ENCODE results near the gene ADGRL3.

ADGRL3 gene

DNA sequence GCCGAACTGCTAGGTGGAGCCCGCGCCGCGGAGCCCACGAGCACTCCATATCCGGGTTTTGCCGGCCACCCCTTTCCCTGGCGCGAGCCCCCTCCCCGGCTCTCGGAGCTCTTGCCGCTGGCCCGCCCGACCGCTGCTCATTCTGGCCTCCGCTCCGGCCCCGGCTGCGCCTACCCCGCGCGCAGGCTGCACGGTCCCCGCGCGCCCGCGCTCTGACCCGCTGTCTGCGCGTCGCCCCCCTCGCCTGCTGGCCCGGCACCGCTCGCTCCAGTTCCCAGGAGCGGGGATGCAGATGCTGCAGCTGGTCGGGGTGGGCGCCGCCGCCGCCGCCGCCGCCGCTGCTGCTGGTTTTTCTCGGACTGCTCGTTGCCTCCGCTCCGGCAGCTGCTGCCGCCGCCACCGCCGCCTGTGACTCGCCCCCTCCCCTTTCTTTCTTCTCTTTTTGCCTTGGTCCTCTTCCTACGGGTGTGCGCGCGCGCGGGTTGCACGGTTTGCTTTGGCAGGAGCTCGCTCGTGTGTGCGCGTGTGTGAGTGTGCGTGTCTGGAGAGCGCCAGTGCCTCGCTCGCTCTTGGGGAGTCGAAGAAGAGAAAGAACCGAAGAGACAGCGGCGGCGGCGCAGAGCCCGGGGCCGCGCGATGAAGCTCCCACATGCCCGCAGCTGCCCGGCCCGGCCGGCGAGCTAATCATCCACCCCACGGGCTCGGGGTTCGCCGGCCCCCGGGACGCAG, at the start of gene ADGRL3:
Gene ADGRL3 (plus strand): TSS at position 140 of the 729 bp plus-strand sequence.
- ATAC-seq = no peak
- DNase-seq (ENCODE audit: low spot score in 2 of 2) = no peak
- H3K4me3 Mint-ChIP-seq = no peak within 1 kb of the TSS

DNA sequence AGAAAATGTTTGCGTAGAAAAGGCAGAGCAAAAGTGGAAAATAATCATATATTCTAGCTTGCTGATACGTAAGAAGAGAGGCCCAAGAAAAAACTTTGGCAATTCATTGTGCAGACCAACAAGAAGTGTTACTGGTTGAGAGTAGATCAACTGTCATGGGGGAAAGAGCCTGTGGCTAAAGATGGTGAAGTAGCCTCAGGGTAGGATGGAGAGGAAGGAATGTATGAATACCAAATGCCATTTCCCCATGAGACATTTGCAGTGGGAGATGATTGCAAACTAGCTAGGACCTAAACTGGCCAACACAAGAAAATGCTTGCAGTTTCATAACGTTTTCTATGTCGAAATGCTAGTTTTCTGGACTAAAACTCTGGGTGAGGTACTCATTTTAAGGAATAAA, 47.7 kb upstream of the ADGRL3 start:
- H3K4me1 Mint-ChIP-seq = no peaks in the 10 kb centered on the region
- no peak overlapping the region for H3K27ac Mint-ChIP-seq
- no peaks in the 10 kb centered on the region for H3K36me3 Mint-ChIP-seq
- peaks cover 16% of the 10 kb centered on the region for H3K9me3 Mint-ChIP-seq
- H3K4me3 Mint-ChIP-seq = no peak overlapping the region
- no peak for ATAC-seq
- no peak for DNase-seq (ENCODE audit: low spot score in 2 of 2)

More for the DNA sequence above, at the start of gene ADGRL3:
- H3K36me3 Mint-ChIP-seq = no peaks in the 10 kb centered on the region
- no peaks in the 10 kb centered on the region for H3K4me1 Mint-ChIP-seq
- peaks cover 4% of the 10 kb centered on the region for H3K9me3 Mint-ChIP-seq
- no peak within 1 kb of the TSS for H3K27ac Mint-ChIP-seq

DNA sequence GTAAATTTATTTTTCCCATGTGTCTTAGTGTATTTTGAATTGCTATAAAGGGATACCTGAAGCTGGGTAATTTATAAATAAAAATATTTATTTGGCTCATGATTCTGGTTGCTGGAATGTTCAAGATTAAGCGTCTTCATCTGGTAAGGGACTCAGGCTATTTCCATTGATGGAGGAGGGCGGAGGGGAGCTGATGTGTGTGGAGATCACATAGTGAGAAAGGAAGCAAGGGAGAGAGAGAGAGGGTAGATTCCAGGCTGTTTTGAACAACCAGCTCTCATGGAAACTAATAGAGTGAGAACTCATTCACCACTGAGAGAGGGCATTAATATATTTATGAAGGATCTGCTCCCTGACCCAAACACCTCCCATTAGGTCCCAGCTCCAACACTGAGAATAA, 39.6 kb upstream of the ADGRL3 start:
- no peak for DNase-seq (ENCODE audit: low spot score in 2 of 2)
- Mint-ChIP-seq H3K36me3 (no peaks in the 10 kb centered on the region), H3K9me3 (peaks cover 9% of the 10 kb centered on the region), H3K4me3 (no peak overlapping the region), H3K4me1 (no peaks in the 10 kb centered on the region), H3K27ac (no peak overlapping the region)
- no peak for ATAC-seq

DNA sequence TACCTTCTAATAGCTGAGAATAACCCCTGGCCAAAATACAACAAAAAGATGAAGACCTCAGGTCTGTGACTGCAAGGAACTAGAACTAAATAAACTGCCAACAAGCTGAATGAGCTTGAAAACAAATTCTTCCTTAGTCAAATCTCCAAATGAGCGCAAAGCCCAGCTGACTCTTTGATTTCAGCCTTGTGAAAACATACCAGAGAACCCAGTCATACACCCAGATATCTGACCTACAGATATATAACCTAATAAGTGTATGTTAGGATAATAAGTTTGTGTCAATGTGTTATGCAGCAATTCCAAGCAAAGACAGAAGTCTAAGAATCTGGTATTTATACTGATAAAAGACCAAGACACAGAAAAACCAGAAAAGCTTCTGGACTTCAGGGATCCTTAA, 38.0 kb upstream of the ADGRL3 start:
- Mint-ChIP-seq H3K4me3 (no peak overlapping the region), H3K27ac (no peak overlapping the region), H3K9me3 (peaks cover 7% of the 10 kb centered on the region), H3K4me1 (no peaks in the 10 kb centered on the region), H3K36me3 (no peaks in the 10 kb centered on the region)
- ATAC-seq = no peak
- no peak for DNase-seq (ENCODE audit: low spot score in 2 of 2)

DNA sequence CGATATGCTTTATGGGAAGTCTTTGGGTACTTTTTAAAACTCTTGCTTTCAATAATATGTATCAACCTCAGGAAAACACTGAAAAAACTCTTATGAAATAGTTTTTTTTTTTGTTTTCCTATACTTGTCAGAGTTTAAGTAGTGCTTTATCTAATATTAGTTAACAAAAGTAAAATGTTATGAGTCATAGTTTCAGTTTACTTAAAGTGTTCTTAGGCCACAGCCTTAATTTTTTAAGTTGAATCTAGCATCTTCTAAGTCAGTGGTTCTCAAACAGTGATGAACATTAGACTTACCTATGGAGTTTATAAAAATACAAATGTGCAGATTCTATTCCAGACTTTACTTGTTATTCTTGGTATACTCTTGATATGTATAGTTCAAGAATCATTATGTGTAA, 26.3 kb upstream of the ADGRL3 start:
- Mint-ChIP-seq H3K9me3 (peaks cover 17% of the 10 kb centered on the region), H3K27ac (no peak overlapping the region), H3K4me1 (no peaks in the 10 kb centered on the region), H3K4me3 (no peak overlapping the region), H3K36me3 (no peaks in the 10 kb centered on the region)
- ATAC-seq = no peak
- DNase-seq (ENCODE audit: low spot score in 2 of 2) = no peak

DNA sequence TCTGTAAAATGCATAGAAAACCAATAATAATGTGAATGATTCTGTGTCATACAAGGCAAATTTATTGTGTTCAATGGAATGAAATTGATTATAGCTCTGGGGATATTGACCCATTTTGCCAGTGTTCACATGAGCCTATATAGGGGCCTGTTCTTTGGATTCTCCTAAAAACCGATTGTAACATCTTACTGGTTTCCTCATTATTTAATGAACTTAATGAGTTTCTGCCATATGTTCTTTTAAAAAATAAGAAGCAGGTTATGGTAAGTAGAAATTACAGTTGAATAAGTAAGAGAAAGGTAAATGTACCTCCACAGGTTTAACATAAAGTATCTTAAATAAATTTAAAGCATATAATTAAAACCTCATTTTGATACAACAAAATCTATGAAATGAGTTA, 24.6 kb upstream of the ADGRL3 start:
- ATAC-seq (no peak), DNase-seq (ENCODE audit: low spot score in 2 of 2) (no peak)
- no peaks in the 10 kb centered on the region for H3K4me1 Mint-ChIP-seq
- peaks cover 16% of the 10 kb centered on the region for H3K9me3 Mint-ChIP-seq
- no peak overlapping the region for H3K27ac Mint-ChIP-seq
- no peak overlapping the region for H3K4me3 Mint-ChIP-seq
- H3K36me3 Mint-ChIP-seq = no peaks in the 10 kb centered on the region

DNA sequence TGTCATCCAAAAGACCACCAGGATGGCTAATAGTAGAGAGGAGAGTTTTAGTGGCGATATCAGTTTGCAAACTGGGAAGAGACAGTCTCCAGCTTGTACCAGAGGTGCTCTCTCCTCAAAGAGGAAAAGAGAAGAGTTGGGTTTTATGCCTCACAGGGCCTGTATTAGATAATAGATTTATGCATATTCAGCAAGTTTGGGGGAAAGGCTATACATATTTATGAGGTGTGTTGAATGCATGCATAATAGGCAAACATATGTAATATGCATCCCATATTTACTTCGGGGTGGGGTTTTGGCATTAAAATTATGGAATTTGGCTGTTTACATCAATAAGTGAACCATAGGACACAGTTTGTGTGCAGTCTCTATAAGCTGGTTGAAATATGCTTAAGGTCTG, 22.8 kb upstream of the ADGRL3 start:
- DNase-seq (ENCODE audit: low spot score in 2 of 2) (no peak), ATAC-seq (no peak)
- Mint-ChIP-seq H3K4me3 (no peak overlapping the region), H3K27ac (no peak overlapping the region), H3K9me3 (peaks cover 14% of the 10 kb centered on the region), H3K4me1 (no peaks in the 10 kb centered on the region), H3K36me3 (no peaks in the 10 kb centered on the region)

DNA sequence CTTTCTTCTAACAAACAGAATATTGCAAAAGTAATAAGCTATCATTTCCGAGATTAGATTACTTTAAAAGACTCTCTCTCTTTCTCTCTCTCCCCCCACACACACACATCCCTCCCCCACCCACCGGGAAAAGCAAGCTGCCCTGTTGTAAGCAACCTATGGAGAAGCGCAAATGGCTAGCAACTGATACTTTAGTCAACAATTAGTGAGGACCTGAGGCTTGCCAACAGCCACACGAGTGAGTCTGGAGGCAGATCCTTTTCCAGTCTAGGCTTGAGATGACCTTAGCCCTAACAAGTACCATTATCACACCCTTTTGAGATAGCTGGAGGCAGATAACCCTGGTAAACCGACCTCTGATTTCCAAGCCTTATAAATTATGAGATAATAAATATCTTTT, 19.7 kb upstream of the ADGRL3 start:
- Mint-ChIP-seq H3K36me3 (no peaks in the 10 kb centered on the region), H3K4me3 (no peak overlapping the region), H3K9me3 (peaks cover 16% of the 10 kb centered on the region), H3K4me1 (no peaks in the 10 kb centered on the region), H3K27ac (no peak overlapping the region)
- DNase-seq (ENCODE audit: low spot score in 2 of 2) (no peak), ATAC-seq (no peak)

DNA sequence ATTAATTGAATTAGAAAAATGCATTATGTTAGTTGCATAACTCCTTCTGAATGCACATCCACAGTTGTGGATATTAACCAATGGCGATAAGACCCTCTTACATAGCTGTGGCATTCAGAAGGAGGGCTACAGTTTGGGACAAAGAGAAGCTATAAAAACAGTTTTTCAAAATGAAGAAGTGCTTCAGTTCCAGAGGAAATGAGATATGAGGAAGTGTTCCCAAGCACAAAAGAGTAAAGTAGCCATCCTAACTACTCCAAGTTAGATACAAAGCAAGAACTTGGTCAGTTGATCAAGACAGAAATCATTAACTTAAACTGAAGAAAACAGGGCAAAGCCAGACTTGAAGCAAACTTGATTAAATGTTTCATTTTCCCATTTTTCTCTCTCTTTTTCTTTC, 17.2 kb upstream of the ADGRL3 start:
- Mint-ChIP-seq H3K27ac (no peak overlapping the region), H3K36me3 (no peaks in the 10 kb centered on the region), H3K4me1 (no peaks in the 10 kb centered on the region), H3K4me3 (no peak overlapping the region), H3K9me3 (peaks cover 10% of the 10 kb centered on the region)
- no peak for DNase-seq (ENCODE audit: low spot score in 2 of 2)
- no peak for ATAC-seq

DNA sequence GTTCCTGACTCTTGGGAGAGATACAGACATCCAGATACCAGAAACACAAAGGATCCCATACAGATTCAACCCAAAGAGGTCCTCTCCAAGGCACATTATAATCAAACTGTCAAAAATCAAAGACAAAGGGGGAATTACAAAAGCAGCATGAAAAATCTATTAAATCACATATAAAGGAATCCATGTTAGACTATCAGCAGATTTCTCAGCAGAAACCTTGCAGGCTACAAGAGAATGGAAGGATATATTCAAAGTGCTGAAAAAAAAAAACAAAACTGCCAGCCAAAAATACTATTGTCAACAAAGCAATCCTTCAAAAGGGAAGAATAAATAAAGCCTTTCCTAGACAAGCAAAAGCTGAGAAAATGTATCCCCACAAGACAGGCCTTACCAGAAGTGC, 14.8 kb upstream of the ADGRL3 start:
- DNase-seq (ENCODE audit: low spot score in 2 of 2) (no peak), ATAC-seq (no peak)
- Mint-ChIP-seq H3K4me3 (no peak overlapping the region), H3K27ac (no peak overlapping the region), H3K9me3 (peaks cover 11% of the 10 kb centered on the region), H3K36me3 (no peaks in the 10 kb centered on the region), H3K4me1 (no peaks in the 10 kb centered on the region)

DNA sequence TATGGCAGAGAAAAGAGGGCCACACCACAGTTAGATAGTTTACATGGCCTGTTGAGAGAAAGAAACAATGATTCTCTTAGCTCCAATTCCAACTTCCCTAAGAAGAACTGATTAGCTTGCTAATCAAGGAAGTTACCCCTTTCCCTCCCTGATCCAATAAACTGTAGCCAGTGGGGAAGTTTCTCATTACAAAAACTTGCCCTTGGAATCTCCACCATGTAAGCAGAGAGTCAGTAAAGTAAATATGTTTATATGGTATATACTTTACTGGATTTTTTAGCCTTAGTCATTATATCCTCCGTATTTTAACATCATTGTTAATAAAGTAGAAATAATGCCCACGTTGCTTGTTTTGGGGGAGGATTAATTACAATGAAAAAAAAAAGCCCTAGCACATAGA, 7.7 kb upstream of the ADGRL3 start:
- no peak for DNase-seq (ENCODE audit: low spot score in 2 of 2)
- H3K4me1 Mint-ChIP-seq = no peaks in the 10 kb centered on the region
- ATAC-seq = no peak
- no peak overlapping the region for H3K27ac Mint-ChIP-seq
- H3K4me3 Mint-ChIP-seq = no peak overlapping the region
- H3K9me3 Mint-ChIP-seq = peaks cover 15% of the 10 kb centered on the region
- no peaks in the 10 kb centered on the region for H3K36me3 Mint-ChIP-seq

DNA sequence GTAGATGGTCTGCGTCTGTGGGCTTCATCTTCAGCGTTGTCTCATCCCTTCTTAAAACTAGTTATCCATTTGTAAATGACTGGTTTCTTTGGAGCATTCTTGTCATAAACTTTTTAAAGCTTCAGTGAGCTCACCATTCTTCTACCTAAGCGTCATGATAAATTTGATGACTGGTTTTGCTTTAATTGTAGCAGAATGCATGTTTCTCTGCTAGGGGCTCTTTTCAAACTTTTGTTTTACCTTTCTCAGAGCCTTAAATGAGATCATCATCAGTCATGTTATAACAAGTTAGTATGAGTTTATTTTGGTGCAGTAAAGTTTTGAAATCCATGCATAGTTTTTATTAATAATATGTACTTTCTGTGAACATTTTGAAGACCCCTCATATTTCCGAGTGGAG, 6.3 kb upstream of the ADGRL3 start:
- ATAC-seq (no peak), DNase-seq (ENCODE audit: low spot score in 2 of 2) (no peak)
- Mint-ChIP-seq H3K4me1 (no peaks in the 10 kb centered on the region), H3K4me3 (no peak overlapping the region), H3K36me3 (no peaks in the 10 kb centered on the region), H3K27ac (no peak overlapping the region), H3K9me3 (peaks cover 12% of the 10 kb centered on the region)

DNA sequence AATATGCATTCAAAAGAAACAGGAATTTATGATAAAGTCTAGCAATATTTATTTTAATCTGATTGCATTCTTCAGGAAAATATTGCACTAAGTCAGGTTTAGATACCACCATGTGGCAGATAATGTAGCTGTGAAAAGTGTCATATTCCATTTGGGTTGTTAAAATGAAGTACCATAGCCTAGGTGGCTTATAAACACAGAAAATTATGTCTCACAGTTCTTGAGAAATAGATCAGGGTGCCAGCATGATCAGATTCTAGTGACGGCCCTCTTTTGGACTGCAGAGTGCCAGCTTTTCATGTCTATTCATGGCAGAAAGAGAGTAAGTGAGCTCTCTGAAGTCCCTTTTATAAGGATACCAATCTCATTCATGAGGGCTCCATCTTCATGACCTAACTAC, 5.6 kb upstream of the ADGRL3 start:
- Mint-ChIP-seq H3K36me3 (no peaks in the 10 kb centered on the region), H3K4me1 (no peaks in the 10 kb centered on the region), H3K9me3 (peaks cover 12% of the 10 kb centered on the region), H3K27ac (no peak overlapping the region), H3K4me3 (no peak overlapping the region)
- ATAC-seq = no peak
- DNase-seq (ENCODE audit: low spot score in 2 of 2) = no peak

DNA sequence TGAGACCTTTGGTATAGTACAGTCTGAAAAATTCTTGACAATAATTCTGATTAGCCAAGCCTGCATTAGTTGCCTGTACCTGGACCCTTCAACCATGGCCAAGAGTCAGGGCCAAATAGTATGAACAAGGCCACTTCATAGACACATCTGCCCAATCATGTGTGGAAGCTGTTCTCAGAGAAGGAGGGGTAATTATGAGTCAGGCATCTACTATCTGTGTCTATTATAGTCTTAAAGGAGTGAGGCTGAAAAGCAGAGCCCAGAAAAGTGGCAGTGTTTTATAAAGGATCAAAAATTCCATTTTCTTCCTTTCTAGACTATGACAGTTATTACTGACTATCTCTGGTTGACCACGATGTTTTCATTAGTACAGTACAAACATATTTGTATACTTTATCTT, 5.0 kb upstream of the ADGRL3 start:
- Mint-ChIP-seq H3K27ac (no peak overlapping the region), H3K36me3 (no peaks in the 10 kb centered on the region), H3K4me1 (no peaks in the 10 kb centered on the region), H3K4me3 (no peak overlapping the region), H3K9me3 (peaks cover 11% of the 10 kb centered on the region)
- DNase-seq (ENCODE audit: low spot score in 2 of 2) (no peak), ATAC-seq (no peak)

DNA sequence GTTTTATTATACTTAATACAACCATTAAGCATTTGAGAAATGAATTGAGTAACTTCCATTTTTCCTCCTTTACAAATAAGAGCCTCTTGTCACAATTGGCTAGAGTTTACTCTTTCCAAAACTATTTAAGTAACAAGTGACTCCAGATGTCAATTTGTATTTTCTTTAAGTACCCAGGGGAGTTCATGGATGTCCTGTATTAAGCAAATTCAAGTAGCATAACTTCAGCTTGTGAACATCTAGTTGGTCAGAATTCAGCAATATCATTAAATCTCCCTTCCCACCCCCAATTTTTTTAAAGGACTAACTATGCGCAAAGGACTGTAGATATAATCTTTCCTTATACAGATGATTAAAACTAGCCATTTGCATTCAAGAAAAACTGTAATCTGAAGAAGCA, 1.4 kb upstream of the ADGRL3 start:
- Mint-ChIP-seq H3K27ac (no peak overlapping the region), H3K36me3 (no peaks in the 10 kb centered on the region), H3K9me3 (peaks cover 4% of the 10 kb centered on the region), H3K4me1 (no peaks in the 10 kb centered on the region), H3K4me3 (no peak overlapping the region)
- no peak for ATAC-seq
- no peak for DNase-seq (ENCODE audit: low spot score in 2 of 2)

DNA sequence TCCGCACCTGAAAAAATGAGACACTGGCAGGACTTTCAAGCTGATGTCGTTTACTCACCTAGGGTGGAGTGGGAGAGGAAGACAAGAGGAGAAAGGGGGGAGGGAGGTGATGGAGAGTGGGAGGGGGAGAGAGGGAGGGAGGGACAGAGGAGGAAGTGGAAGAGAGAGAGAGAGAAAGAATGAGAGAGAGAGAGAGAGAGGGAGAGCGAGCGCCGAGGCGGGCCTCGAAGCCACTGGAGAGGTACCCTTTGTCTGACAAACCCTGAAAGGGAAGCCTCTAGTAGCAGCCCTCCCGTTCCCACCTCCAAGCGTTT, 296 bp upstream of the ADGRL3 start:
- ATAC-seq (no peak), DNase-seq (ENCODE audit: low spot score in 2 of 2) (no peak)
- H3K4me1 Mint-ChIP-seq = no peaks in the 10 kb centered on the region
- H3K4me3 Mint-ChIP-seq = no peak overlapping the region
- peaks cover 3% of the 10 kb centered on the region for H3K9me3 Mint-ChIP-seq
- H3K27ac Mint-ChIP-seq = no peak overlapping the region
- H3K36me3 Mint-ChIP-seq = no peaks in the 10 kb centered on the region

DNA sequence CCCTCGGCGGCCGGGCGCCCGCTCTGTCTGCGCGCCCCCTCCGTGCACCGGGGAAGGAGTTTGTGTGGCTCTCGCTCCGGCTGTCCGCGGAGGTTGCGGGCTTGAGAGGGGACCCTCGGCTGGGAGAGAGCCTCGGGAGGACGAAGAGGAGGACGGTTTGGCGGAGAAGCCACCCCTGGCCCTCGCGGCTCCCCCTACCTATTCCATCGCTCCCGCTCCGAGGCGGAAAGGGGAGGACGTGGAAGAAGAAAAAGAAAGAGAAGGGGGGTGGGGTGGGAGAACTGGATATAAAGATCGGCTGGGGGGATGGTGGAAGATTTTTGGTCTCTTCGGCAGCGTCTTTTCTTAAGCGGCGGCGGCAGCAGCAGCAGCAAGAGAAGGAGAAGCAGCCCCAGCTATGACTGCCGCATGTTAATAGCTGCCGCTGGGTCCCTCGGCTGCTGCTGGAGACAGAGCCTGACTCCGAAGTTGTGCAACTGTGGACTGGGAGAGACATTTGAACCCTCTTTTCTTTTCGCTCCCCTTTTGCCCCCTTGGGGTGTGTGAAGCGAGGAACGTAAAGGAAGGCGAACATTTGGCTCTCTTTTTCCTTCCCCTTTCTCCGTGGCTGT, 895 bp downstream of the ADGRL3 start:
- H3K27ac Mint-ChIP-seq = no peak overlapping the region

More for the DNA sequence above, 895 bp downstream of the ADGRL3 start:
- Mint-ChIP-seq H3K4me3 (no peak overlapping the region), H3K4me1 (no peaks in the 10 kb centered on the region), H3K36me3 (no peaks in the 10 kb centered on the region), H3K9me3 (peaks cover 11% of the 10 kb centered on the region)
- no peak for DNase-seq (ENCODE audit: low spot score in 2 of 2)
- ATAC-seq = no peak

Measured in stimulated activated effector memory CD8-positive, alpha-beta T cell treated with anti-CD3 and anti-CD28 coated beads, Interleukin-12 subunit alpha, Interleukin-12 subunit beta, amount 100 ng/mL, for 72 hours (primary cell).